D721Med (cell line): Measurements from ENCODE around the gene INO80.
A peak's percentile ranks its signal among the peaks of the same experiment; 100 is the strongest.

Source experiments
- DNase-seq: peaks from one replicate; pipeline ENCODE4 v3.0.0; 2011; ENCODE audit warnings: low spot score; ENCODE audit not compliant: insufficient read length
- FAIRE-seq: peaks from 2 replicates; lab custom pipeline; 2011; peaks lifted over from hg19 to GRCh38; lab: Jason Lieb, UNC
- TF ChIP-seq, protein P1 (sequence below): IDR thresholded peaks from 2 replicates; pipeline ENCODE4 v1.5.1; 2012; ENCODE audit warnings: mild to moderate bottlenecking, control low read depth; ENCODE audit not compliant: insufficient read depth; ENCODE audit errors: missing control alignments

The INO80 gene, protein sequence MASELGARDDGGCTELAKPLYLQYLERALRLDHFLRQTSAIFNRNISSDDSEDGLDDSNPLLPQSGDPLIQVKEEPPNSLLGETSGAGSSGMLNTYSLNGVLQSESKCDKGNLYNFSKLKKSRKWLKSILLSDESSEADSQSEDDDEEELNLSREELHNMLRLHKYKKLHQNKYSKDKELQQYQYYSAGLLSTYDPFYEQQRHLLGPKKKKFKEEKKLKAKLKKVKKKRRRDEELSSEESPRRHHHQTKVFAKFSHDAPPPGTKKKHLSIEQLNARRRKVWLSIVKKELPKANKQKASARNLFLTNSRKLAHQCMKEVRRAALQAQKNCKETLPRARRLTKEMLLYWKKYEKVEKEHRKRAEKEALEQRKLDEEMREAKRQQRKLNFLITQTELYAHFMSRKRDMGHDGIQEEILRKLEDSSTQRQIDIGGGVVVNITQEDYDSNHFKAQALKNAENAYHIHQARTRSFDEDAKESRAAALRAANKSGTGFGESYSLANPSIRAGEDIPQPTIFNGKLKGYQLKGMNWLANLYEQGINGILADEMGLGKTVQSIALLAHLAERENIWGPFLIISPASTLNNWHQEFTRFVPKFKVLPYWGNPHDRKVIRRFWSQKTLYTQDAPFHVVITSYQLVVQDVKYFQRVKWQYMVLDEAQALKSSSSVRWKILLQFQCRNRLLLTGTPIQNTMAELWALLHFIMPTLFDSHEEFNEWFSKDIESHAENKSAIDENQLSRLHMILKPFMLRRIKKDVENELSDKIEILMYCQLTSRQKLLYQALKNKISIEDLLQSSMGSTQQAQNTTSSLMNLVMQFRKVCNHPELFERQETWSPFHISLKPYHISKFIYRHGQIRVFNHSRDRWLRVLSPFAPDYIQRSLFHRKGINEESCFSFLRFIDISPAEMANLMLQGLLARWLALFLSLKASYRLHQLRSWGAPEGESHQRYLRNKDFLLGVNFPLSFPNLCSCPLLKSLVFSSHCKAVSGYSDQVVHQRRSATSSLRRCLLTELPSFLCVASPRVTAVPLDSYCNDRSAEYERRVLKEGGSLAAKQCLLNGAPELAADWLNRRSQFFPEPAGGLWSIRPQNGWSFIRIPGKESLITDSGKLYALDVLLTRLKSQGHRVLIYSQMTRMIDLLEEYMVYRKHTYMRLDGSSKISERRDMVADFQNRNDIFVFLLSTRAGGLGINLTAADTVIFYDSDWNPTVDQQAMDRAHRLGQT (N-terminal part only)

DNA sequence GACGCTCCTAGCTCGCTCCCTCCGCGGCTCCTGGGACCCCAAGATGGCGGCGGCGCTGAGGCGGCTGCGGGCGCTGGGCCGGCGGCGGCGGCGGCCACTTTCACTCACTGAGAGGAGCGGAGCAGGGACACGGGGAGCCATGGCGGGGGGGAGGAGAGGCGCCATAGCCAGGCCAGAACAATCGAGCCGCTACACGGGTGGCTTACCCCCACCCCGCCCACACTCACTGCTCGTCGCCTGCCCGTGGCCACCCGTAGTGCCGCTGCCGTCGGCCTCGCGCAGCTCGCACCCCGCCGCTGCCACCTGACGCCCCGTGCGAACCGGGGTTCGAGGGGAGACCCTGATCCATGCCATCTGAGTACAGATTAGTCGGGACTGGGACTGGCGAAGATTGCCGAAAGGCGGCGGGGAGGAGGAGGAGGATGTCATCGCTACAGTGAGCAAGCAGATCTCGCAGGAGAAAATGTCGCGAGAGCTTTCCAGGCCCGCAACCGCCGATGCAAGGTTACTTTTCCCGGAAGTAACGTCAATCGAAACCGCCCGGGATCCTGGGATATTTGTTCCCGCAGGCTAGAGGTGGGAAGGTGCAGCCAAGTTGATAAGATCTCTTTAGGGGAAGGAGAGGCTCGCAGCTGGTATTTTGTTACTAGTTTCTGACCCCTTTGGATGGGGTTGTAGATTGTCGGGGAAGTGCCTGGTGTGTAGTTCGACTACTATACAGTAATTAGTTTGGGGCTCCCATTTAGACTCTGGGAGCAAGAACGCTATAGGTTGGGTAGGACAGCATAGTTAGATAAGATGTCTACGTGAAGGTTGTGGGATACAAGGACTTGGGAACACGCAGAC is at the start of gene INO80:
Gene INO80, minus strand, starts transcription at position 165 of the 846 bp plus-strand sequence. CDS start 19,970 bp downstream, outside the sequence.
- peak; percentile 71 for DNase-seq
- no peak for FAIRE-seq
- TF ChIP-seq, protein P1, sequence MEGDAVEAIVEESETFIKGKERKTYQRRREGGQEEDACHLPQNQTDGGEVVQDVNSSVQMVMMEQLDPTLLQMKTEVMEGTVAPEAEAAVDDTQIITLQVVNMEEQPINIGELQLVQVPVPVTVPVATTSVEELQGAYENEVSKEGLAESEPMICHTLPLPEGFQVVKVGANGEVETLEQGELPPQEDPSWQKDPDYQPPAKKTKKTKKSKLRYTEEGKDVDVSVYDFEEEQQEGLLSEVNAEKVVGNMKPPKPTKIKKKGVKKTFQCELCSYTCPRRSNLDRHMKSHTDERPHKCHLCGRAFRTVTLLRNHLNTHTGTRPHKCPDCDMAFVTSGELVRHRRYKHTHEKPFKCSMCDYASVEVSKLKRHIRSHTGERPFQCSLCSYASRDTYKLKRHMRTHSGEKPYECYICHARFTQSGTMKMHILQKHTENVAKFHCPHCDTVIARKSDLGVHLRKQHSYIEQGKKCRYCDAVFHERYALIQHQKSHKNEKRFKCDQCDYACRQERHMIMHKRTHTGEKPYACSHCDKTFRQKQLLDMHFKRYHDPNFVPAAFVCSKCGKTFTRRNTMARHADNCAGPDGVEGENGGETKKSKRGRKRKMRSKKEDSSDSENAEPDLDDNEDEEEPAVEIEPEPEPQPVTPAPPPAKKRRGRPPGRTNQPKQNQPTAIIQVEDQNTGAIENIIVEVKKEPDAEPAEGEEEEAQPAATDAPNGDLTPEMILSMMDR = no peak

DNA sequence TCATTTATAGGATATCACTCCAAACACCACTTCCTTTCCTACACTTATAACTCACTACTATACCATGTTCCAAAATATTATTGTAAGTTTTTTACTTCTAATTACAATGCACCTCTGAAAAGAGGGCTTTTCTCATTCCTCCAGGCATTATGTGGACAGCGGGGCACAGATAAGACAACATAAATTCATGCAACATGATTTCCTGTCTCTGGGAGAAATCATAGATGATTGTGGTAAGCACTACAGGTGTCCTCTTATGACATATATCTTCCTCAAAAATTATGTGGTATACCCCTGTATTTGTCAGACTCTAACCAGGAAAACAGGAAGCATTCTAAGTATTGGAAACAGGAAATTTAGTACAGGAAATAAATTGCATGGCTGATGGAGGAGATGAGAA is 45.7 kb upstream of the INO80 start:
- no peak for FAIRE-seq
- TF ChIP-seq, protein P1 = no peak
- no peak for DNase-seq

DNA sequence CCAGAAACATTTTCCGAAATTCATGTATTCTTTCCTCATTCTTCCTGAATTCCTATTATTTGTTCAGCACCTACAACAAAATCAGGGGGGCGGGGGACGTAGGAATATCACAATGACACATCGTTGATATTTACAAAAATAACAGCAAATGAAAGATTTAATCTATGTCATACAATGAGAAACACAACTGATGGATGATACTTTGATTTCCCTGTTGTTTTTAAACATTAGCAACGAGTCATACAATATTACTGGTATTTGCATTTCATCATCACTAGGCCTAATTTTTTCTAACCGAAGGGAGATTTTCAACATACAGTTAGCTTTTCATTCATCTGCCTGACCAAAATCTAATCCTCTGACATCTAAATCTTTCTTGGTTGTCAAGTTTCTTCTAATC is 45.3 kb upstream of the INO80 start:
- no peak for FAIRE-seq
- no peak for DNase-seq
- TF ChIP-seq, protein P1 = no peak

DNA sequence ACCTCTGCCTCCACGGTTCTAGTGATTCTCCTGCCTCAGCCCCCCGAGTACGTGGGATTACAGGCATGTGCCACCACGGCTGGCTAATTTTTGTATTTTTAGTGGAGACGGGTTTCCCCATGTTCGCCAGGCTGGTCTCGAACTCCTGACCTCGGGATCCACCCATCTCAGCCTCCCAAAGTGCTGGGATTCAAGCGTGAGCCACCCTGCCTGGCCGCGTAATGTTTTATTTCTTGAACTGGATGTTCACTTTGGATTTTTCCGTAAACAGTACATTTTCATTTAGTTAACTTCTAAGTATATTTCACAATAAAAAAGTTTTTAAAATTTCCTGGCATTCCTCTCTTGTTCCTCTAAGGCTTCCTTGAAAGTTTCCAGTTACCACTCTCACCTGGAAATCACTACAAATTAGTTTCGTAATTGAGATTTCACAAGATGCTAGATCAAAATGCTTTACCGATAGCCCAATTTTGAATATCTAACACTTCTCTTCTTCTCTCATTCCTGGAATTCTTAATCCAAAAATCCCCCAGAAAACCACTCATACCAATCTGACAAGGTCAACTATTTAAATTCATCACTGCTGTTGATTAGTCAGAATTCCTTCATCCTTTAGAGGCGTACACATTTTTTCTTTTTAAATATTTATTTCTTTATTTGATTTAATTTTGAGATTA is 44.7 kb upstream of the INO80 start:
- DNase-seq (no peak), FAIRE-seq (no peak)
- TF ChIP-seq, protein P1 = no peak

DNA sequence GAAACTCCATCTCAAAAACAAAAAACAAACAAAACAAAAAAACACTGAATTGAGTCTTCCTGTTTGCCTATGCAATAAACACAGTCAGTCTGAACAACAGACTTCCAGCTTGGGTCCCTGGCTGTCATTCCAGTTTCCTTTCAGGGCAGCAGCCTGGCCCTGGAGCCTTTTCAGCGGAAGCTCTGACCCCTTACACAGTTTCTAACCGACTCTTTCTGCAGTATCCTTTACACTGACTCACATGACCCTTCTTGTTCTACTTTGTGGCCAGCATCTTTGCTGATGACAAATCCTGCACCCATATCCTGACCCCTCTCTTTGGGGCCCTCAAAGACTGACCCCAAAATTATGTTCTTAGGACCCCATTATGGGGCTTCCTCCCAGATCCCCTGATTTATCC is 38.3 kb upstream of the INO80 start:
- TF ChIP-seq, protein P1 = no peak
- FAIRE-seq (no peak), DNase-seq (no peak)

DNA sequence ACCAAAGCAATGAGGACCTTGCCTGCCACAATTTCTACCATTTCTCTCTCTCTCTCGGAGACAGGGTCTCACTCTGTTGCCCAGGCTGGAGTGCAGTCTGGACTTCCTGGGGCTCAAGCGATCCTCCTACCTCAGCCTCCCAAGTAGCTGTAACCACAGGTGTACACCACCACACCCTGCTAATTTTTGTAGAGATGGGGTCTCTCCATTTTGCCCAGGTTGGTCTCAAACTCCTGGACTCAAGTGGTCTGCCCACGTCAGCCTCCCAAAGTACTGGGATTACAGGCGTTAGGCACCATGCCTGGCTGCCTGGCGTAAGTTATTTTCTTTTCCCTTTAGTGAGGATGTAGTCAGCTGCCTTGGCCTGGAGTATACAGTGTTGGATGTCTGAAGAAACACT is 37.7 kb upstream of the INO80 start:
- TF ChIP-seq, protein P1 = no peak
- FAIRE-seq = no peak
- no peak for DNase-seq
